ENCODE measurements around the gene SPPL3.

DNA sequence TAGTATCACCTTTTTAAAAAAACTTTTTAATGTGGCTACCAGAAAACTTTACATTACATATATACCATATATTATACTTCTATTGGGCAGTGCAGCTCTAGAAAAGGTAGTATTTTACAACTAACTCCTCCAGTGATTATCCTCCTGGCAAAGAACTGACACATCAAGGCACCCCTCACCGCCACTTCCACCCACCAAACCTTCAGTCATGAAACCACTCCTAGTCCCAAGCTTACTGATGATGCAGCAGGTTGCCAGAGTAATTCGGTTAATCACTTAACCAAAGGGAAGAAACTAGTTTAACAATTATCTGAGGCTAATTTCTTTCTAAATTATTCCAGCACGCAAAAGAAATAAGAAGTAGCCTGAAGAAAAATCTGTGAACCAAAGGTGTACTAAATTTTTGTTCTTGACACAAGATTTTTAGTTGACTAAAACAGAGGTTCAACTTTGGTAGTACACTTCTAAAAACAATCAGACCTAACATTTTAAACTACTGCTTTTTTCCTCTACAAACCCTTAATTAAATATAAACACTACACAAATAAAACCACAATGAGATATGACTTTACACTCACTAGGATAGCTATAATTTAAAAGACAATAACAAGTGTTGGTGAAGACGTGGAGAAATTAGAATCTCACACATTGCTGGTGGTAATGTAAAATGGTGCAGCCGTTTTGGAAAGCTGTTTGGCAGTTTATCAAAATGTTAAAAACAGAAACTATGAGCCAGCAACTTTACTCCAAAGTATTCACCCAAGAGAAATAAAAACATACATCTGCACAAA lies 16.7 kb downstream of the SPPL3 start:
- TF ChIP-seq, protein P1, sequence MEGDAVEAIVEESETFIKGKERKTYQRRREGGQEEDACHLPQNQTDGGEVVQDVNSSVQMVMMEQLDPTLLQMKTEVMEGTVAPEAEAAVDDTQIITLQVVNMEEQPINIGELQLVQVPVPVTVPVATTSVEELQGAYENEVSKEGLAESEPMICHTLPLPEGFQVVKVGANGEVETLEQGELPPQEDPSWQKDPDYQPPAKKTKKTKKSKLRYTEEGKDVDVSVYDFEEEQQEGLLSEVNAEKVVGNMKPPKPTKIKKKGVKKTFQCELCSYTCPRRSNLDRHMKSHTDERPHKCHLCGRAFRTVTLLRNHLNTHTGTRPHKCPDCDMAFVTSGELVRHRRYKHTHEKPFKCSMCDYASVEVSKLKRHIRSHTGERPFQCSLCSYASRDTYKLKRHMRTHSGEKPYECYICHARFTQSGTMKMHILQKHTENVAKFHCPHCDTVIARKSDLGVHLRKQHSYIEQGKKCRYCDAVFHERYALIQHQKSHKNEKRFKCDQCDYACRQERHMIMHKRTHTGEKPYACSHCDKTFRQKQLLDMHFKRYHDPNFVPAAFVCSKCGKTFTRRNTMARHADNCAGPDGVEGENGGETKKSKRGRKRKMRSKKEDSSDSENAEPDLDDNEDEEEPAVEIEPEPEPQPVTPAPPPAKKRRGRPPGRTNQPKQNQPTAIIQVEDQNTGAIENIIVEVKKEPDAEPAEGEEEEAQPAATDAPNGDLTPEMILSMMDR (IDR thresholded peaks at IDR 0.05) = no peak
- no peak for TF ChIP-seq POLR2A (IDR thresholded peaks at IDR 0.05)
